Upper lobe of right lung (tissue), 1 donor: ENCODE data around the gene IFNL2. TPM values are rescaled to one million over a fixed set of nuclear protein-coding genes. Genes with fewer than 3 reads are reported as not detected.

Experiments used
- ATAC-seq: fragments of 200-7000 bp; cut with Tn5 transposase; one replicate; pipeline ENCODE4 v1.9.1; 2020; ENCODE audit warnings: mild to moderate bottlenecking, moderate library complexity
- DNase-seq: peaks from one replicate; pipeline ENCODE4 v3.0.0-alpha.2; 2020
- H3K27ac ChIP-seq: fragments of 200-600 bp; one replicate; pipeline ENCODE4 v1.8.0; 2022
- H3K27me3 ChIP-seq: fragments of 200-600 bp; one replicate; pipeline ENCODE4 v1.8.0; 2022; ENCODE audit warnings: mild to moderate bottlenecking
- H3K36me3 ChIP-seq: fragments of 200-600 bp; one replicate; pipeline ENCODE4 v1.8.0; 2022
- H3K4me1 ChIP-seq: fragments of 200-600 bp; one replicate; pipeline ENCODE4 v1.8.0; 2022
- H3K4me3 ChIP-seq: fragments of 200-600 bp; one replicate; pipeline ENCODE4 v1.8.0; 2022; ENCODE audit warnings: mild to moderate bottlenecking
- H3K9me3 ChIP-seq: fragments of 200-600 bp; one replicate; pipeline ENCODE4 v1.8.0; 2022
- CTCF ChIP-seq: fragments of 200-600 bp; IDR thresholded peaks from one replicate; pipeline ENCODE4 v1.8.0; 2022; ENCODE audit warnings: antibody characterized with exemption
- intact Hi-C: fragments of 100-400 bp; cut with DNase I; formaldehyde crosslinking; loops from one replicate; pipeline ENCODE4 v1.11.0; 2022
- total RNA-seq: library from RNA; stranded (reverse); fragmentation: NEBNext Ultra II Directional; extraction: Animal tissue kit (Norgen Biotek cat#: 25700); gene quantifications from one replicate; pipeline ENCODE4 v1.2.1, GENCODE V29; 2021
- donor health status: DM: no; HTN: yes; CAD: no; lungs with severe emphysema.

IFNL2 gene
- total RNA-seq, 1 donor from 2014 or later, result not detected

DNA sequence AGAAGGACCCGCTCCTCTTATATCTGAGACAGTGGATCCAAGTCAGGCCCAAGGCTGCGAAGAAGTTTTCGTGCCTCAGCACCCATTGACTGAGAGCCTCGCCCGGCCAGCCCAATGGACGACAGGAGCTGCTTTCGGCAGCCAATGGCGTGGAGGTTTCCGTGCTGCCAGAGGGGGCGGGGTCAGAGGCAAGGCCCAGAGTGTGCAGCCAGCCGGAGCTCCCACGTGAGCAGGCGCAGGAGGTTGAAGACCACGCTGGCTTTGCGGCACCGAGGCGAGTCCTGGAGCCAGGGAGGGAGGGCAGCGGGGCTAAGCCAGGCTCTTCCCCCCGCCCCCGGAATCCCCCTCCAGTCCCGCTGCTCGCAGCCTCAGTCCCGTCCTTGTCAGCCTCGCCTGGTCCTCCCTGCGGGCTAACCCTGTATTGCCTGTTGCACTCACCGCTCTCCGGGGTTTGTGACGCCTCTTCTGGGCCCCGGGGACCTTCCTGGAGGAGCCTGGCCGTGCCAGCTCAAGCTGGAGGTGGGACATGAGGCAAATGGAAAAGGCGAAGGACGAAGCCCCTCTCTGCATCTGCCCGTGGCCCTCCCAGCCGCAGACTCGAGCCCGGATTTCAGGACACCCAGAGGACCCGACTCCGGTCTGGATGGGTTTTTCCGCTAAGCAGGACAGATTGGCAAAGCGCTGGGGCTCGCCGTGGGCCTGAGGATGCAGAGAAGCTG lies 21.1 kb upstream of the IFNL2 start:
- DNase-seq (peak; percentile 68), ATAC-seq (peak; percentile 53)
- no peak for TF ChIP-seq CTCF
- no peaks in the 10 kb centered on the region for H3K9me3 ChIP-seq
- H3K4me3 ChIP-seq, result no peak overlapping the region
- H3K36me3 ChIP-seq, result no peaks in the 10 kb centered on the region
- H3K27me3 ChIP-seq, result peaks cover 35% of the 10 kb centered on the region
- intact Hi-C loops, result no loop called here
- H3K27ac ChIP-seq, result no peak overlapping the region
- H3K4me1 ChIP-seq, result no peaks in the 10 kb centered on the region

GRCh38 chr19:39247701-39248664 lies 20.2 kb upstream of the IFNL2 start:
- Histone ChIP-seq H3K36me3 (no peaks in the 10 kb centered on the region), H3K4me3 (no peak overlapping the region), H3K27ac (no peak overlapping the region), H3K9me3 (no peaks in the 10 kb centered on the region), H3K4me1 (no peaks in the 10 kb centered on the region), H3K27me3 (peaks cover 35% of the 10 kb centered on the region)
- ATAC-seq, result peak; percentile 70
- DNase-seq, result peak; percentile 64
- intact Hi-C loops, result no loop called here
- TF ChIP-seq CTCF, result no peak

DNA sequence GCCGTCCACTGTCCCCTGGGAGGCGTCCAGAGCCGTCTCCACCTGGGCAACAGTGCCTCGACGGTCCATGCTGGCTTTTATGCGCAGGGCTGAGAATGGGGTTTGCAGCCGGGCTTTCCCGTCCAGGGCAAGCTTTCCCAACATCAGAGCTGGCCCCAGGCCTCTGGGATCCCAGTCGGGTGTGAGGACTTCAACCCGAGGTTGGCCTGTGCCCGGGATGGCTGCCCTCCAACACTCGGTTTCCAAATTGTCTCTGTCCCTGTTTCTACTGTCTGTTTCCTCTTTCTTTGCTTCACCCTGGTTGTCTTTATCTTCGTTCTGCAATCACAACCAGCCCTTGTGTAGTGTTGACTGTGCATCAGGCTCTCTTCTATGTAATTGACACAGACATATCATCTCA lies 19.4 kb upstream of the IFNL2 start, which contains the start of gene IFNL4:
Gene IFNL4, minus strand, starts transcription at position 51 of the 400 bp plus-strand sequence.
- Histone ChIP-seq H3K4me3 (no peak within 1 kb of the TSS), H3K4me1 (no peaks in the 10 kb centered on the region), H3K27me3 (peaks cover 35% of the 10 kb centered on the region), H3K36me3 (no peaks in the 10 kb centered on the region), H3K9me3 (no peaks in the 10 kb centered on the region), H3K27ac (no peak within 1 kb of the TSS)
- no peak for ATAC-seq
- intact Hi-C loops, result no loop called here
- no peak for DNase-seq
- TF ChIP-seq CTCF, result no peak

GRCh38 chr19:39251081-39251480 lies 17.1 kb upstream of the IFNL2 start:
- no peaks in the 10 kb centered on the region for H3K36me3 ChIP-seq
- H3K4me3 ChIP-seq, result no peak overlapping the region
- H3K4me1 ChIP-seq, result no peaks in the 10 kb centered on the region
- intact Hi-C loops, result no loop called here
- H3K27me3 ChIP-seq, result peaks cover 41% of the 10 kb centered on the region
- no peak for TF ChIP-seq CTCF
- H3K27ac ChIP-seq, result no peak overlapping the region
- ATAC-seq, result no peak
- H3K9me3 ChIP-seq, result no peaks in the 10 kb centered on the region
- no peak for DNase-seq

DNA sequence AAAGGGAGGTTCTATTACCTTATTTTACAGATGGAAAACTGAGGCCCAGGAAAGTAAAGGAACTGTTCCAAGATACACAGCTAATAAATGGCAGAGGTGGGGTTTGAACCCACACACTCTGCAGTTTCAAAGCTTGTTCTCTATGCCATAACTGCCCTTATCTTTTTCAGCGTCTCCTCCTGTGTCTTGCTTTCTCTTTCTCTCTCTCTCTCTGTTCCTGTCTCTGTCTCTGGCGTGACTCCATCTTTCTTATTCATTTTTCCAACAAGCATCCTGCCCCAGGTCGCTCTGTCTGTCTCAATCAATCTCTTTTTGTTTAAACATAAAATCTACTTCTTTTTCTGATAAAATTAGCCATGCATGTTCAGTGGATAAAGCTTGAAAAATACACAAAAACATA lies 16.4 kb upstream of the IFNL2 start:
- ATAC-seq (no peak), DNase-seq (no peak)
- no peaks in the 10 kb centered on the region for H3K36me3 ChIP-seq
- no peak for TF ChIP-seq CTCF
- no peaks in the 10 kb centered on the region for H3K9me3 ChIP-seq
- H3K4me3 ChIP-seq, result no peak overlapping the region
- H3K4me1 ChIP-seq, result no peaks in the 10 kb centered on the region
- H3K27ac ChIP-seq, result no peak overlapping the region
- intact Hi-C loops, result no loop called here
- H3K27me3 ChIP-seq, result peaks cover 39% of the 10 kb centered on the region
